Measurements from ENCODE around the gene USP2.

DNA sequence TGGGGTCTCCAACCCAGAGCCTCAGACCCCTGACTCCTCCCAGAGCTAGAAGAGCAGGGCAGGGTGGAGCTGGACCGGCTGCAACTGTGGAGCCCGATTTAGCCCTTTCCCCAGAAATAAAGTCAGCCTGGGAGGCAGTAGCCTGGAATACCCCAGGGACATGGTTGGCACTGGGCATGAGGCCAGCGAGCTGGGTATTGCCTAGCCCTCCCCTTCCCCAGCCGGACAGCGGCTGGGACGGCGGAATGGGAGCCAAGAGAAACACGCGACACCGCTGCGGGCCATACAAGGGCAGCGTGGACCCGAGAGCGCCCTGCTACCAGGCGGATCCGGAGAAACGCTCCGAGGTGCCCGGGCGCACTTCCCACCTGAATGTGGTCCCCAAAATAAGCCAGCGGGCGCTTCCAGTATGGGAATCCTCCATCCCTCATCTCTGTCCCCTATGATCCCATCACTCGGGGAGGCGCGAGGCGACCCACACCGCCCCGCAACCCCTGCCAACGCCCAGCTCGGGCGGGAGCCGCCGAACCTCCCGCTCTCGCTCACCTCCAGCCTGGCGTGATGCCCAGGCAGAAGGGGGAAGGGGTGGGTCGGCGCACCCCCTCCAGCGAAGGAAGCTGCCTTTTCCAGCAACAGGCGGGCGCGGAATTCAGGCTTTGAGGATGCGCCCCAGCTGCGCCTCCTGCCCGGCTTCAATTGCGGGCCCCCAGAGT lies 65.3 kb downstream of the USP2 start:
- TF ChIP-seq, protein P1, sequence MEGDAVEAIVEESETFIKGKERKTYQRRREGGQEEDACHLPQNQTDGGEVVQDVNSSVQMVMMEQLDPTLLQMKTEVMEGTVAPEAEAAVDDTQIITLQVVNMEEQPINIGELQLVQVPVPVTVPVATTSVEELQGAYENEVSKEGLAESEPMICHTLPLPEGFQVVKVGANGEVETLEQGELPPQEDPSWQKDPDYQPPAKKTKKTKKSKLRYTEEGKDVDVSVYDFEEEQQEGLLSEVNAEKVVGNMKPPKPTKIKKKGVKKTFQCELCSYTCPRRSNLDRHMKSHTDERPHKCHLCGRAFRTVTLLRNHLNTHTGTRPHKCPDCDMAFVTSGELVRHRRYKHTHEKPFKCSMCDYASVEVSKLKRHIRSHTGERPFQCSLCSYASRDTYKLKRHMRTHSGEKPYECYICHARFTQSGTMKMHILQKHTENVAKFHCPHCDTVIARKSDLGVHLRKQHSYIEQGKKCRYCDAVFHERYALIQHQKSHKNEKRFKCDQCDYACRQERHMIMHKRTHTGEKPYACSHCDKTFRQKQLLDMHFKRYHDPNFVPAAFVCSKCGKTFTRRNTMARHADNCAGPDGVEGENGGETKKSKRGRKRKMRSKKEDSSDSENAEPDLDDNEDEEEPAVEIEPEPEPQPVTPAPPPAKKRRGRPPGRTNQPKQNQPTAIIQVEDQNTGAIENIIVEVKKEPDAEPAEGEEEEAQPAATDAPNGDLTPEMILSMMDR (IDR thresholded peaks at IDR 0.05) = no peak
- TF ChIP-seq POLR2A (IDR thresholded peaks at IDR 0.05) = peak in 1 of 2 donors; percentile 20
